Measurements from ENCODE around the gene NDUFV1.

DNA sequence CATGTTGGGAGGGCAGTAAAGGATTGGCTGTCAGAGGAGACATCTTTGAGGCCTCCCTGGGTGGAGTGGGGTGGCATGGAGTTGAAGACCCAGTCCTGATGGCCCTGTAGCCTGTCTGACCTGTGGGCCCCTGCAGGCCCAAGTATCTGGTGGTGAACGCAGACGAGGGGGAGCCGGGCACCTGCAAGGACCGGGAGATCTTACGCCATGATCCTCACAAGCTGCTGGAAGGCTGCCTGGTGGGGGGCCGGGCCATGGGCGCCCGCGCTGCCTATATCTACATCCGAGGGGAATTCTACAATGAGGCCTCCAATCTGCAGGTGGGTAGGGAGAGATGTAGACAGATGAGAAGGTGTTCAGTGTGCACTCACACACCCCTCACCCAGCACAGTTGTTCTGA, 2.6 kb downstream of the NDUFV1 start:
- TF ChIP-seq CTCF (IDR thresholded peaks at IDR 0.05), result no peak
- no peak for TF ChIP-seq POLR2A (IDR thresholded peaks at IDR 0.05)

Measured in right lobe of liver (tissue), 4 donors.